Right forelimb (tissue), 1 donor: Measurements from ENCODE around the gene RHBDL1.

Experiments
- DNase-seq: peaks from one replicate; pipeline ENCODE4 v3.0.0-alpha.2; 2018

RHBDL1 gene

DNA sequence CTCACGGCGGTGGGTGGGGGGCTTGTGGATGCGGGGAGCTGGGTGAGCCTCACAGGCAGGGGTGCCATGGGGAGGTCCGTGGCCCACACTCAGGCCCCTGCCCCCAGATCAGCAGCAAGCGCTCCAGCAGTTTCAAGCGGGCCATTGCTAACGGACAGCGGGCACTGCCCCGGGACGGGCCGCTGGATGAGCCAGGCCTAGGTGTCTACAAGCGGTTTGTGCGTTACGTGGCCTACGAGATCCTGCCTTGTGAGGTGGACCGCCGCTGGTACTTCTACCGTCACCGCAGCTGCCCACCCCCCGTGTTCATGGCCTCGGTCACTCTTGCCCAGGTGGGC lies 1.1 kb downstream of the RHBDL1 start:
- no peak for DNase-seq

DNA sequence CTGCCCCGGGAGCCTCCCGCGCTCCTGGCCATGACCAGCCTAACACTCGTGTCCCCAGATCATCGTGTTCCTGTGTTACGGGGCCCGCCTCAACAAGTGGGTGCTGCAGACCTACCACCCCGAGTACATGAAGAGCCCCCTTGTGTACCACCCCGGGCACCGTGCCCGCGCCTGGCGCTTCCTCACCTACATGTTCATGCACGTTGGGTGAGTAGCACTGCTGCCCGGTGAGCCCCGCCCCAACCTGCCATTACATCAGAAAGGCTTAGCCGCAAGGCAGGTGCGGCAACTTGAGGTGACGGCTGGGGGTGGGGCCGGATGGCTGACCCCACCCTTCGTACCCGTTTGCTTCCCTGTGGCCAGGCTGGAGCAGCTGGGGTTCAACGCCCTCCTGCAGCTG lies 1.4 kb downstream of the RHBDL1 start:
- no peak for DNase-seq

DNA sequence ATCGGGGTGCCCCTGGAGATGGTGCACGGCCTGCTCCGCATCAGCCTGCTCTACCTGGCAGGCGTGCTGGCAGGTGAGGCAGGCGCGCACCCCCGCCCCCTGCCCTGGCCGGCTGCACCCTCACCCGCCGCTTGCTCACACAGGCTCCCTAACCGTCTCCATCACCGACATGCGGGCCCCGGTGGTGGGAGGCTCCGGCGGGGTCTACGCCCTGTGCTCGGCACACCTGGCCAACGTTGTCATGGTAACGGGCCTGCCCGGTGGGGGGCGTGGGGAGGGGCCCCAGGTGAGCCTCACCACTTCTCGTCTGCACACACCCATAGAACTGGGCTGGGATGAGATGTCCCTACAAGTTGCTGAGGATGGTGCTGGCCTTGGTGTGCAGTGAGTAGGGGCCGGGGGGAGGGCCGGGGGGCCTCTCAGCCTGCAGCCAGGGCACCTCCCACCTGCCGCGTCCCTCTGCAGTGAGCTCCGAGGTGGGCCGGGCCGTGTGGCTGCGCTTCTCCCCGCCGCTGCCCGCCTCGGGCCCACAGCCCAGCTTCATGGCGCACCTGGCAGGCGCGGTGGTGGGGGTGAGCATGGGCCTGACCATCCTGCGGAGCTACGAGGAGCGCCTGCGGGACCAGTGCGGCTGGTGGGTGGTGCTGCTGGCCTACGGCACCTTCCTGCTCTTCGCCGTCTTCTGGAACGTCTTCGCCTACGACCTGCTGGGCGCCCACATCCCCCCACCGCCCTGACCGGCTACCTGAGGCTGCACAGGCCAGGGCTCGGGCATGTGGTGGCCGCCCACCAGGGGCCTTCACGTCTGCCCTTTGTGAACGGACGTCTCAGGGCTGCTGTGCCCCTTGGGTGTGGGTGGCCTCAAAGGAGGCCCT lies 2.1 kb downstream of the RHBDL1 start:
- no peak for DNase-seq

DNA sequence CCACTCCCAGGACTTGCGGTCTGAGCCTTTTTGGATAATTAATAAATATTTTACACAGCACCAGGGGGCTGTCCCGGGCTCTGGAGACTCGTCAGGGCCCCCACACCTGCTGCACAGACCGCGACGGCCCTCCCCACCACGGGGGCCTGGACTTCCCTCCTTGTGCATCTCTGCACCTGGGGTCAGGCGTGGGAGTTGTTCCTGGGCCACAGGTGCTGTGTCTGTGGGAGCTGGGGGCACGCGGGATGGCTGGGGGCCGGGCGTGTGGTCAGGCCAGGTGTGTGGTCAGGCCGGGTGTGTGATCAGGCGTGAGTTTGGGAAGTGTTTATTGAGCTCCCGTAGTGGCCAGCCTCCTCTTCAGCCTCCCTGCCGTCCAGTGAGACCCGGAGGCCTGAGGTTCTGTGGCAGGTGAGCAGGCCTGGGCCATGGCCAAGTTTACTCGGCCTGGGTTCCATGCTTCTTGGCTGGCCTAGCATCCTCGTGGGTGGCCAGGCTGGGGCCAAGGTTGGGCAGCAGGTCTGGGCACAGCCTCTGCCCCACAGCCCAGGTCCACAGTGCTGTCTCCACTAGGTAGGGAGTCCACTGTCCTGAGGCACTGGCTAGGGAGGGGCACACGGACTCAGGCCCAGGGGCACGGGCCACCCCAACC lies 2.9 kb downstream of the RHBDL1 start:
- no peak for DNase-seq

DNA sequence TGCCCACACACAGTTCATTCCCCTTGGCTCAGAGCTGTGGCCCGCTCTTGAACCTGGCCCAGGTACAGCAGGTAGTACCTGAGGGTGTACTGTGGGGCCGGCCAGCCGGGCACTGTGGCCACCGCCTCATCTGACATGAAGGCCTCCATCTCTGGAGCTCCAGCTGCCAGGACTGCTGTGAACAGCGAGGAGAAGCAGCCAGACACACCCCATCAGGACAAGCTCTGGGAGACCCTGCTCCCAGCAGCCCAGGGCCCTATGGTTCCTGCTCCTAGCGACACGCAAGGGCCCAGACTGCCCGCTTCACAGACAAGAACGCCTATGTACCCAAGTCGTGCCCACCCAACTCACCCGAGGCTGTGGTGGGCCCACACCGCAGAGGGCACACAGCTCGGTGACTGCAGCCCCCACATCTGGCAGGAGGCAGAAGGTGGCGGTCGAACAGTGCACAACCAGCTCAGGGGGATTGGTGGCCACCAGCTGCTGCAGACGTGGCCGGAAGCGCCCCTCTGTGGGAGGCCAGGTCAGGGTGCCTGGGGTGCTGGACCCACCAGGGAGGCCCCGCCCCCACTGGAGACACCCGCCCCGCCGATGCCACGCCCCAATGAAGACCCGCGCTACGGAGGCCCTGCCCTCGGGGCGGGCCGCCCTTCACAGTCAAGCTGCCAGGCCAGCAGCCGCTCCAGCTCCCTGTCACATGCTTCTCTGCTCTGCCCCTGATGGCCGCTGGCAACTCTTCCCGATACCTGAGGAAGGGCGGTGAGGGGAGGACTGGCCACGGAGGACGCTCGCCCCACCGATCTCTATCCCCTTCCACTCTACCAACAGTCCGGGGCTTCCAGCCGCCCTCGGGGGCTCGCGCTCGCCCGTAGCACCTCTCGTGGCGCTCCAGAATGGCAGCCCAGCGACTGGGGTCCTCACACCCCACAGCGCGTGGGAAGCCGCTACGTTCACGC lies 3.7 kb downstream of the RHBDL1 start:
- DNase-seq: peak; percentile 78

DNA sequence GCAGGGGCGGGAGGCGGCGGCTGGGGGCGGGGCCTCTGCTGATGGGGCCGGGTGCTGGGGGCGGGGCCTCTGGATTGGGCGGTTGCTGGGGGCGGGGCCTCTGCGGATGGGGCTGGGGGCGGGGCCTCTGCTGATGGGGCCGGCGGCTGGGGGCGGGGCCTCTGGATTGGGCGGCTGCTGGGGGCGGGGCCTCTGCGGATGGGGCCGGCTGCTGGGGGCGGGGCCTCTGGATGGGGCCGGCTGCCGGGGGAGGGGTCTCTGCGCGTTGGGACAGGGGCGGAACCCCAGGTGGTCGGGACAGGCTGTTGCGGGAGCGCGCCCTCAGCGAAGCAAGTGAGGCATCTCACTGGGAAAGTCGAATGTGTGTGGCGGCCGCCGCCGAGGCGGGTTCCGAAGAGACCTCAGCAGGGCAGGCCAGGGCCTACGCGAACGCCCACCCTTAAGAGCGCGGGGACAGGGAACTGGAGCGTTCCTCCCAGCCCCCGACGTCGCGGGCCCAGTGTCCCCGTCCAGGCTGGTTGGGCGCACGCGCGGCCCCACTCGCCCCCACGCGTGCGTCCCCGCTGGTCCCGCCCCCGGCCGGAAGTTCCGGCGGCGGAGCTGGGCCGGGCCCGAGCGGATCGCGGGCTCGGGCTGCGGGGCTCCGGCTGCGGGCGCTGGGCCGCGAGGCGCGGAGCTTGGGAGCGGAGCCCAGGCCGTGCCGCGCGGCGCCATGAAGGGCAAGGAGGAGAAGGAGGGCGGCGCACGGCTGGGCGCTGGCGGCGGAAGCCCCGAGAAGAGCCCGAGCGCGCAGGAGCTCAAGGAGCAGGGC lies 4.5 kb downstream of the RHBDL1 start, which contains the start of gene STUB1:
STUB1 (plus strand) TSS at position 597 of the 811 bp plus-strand sequence; CDS start at position 713, 116 bp downstream.
- DNase-seq: peak; percentile 97

GRCh38 chr16:680625-680945 lies 5.1 kb downstream of the RHBDL1 start:
- DNase-seq: no peak

GRCh38 chr16:680967-681745 lies 5.7 kb downstream of the RHBDL1 start:
- DNase-seq: no peak

GRCh38 chr16:681746-682427 lies 6.4 kb downstream of the RHBDL1 start:
- DNase-seq: no peak

DNA sequence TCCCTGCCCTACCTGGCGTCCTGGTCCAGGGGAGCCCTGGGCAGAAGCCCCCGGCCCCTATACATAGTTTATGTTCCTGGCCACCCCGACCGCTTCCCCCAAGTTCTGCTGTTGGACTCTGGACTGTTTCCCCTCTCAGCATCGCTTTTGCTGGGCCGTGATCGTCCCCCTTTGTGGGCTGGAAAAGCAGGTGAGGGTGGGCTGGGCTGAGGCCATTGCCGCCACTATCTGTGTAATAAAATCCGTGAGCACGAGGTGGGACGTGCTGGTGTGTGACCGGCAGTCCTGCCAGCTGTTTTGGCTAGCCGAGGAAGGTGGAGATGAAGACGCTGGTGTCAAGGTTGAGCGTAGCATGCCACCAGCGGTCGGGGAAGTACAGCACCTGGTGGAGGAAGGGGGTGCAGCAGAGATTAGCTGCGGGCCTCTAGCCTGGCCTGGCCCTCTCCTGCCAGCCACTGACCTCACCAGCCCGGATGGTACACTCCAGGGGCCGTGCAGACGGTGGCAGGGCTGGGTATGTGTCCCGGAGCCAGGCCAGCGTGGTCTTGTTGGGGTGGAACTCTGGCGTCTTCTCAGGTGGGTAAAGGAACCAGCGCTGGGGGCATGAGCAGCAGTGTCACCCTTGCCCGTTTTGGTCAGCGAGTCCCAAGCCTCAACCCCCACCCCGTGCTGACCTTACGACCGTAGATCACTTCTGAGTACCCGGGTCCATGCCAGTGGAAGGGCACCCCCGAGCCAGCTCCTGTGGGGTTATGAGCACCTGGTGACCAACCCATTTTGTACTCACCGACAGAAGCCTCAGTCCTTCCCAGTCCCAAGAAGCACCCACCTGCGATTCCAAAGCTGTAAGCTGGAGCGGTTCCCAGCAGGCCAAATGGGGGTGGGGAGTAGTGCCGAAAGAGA lies 7.3 kb downstream of the RHBDL1 start:
- DNase-seq: no peak

DNA sequence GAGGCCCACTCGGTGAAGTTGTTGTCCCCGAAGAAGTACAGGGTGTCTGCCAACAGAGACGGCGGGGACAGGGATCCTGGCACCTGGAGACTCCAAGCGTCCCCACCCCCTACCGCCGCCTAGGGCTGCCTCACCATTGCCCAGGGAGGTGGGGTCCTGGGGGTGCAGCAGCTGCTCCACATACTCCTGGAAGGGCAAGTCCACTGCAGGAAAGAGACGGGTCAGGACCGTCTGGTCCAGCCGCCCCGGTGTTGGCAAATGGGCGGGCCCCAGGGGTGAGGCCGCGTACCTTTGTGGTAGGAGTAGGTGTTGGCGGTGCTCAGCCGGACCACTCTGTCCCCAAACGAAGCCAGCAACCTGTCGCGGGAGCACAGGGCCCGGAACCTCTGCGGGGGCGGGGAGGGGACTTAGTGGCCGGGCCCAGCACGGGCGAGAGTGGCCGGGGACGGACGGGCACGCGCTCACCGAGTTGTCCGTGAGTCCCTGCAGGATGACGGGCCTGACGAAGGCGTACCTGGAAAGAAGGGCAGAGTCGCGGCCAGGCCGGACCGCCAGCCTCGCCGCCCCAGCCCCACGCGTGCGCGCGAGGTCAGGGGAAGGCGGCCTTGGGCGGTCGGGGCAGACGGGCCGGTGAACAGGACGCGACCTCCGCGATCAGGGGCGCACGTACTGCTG lies 8.1 kb downstream of the RHBDL1 start:
- DNase-seq: no peak

DNA sequence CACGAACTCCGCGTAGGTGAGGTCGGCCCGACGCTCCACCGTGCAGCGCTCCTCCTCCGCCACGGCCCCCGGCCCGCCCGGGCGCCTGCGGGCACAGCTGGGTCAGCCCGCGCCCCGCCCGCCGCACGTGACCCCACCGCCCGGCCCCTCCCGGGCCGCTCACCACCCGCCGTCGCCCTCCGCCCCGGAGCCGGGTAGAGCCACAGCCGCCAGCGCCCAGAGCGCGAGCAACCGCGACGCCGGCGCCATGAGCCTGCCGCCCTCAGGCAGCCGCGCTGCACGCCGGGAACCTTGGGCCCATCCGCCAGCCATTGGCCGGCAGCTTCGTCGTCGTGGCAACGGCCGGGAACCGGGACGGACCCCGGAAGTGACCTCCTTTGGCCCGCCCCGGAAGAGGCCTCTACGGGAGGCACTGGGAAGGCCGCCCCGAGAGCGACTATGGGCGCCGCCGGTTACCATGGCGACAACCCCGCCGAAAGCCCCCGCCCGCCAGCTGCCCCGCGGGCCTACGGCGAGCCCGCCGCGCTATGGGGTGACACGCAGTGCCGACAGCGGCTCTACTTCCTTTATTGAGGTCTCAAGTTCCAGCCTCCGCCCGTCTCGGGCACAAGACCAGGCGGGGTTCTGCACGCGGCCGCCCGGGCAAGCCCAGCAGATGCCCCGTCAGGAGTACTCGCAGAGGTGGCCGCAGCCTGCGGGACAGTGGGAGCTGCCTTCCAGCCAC lies 8.8 kb downstream of the RHBDL1 start, which contains the start of gene JMJD8:
JMJD8 (minus strand) TSS at position 264 of the 724 bp plus-strand sequence; CDS start at position 249, 15 bp downstream.
- DNase-seq: peak; percentile 98

- no peak for DNase-seq
Observed at GRCh38 chr16:684961-685696, 9.7 kb downstream of the RHBDL1 start.

DNA sequence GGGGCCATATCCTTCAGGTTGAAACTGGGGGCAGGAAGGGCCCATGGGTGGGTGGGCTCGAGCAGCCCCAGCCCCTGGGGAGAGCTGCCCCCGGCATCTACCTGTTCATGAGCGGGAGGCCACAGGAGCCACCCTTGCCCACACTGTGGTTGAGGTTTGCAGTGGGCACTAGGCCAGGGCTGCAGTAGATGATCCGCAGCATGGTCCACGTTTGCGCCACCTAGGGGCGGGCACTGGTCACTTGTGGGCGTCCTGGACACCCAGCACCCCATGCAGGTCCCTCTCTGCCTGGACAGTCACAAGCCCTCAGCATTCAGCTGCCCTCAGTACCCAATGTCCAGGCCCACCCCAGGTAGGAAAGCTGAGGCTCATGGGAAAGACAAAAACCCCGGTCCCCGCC lies 10.5 kb downstream of the RHBDL1 start:
- no peak for DNase-seq

DNA sequence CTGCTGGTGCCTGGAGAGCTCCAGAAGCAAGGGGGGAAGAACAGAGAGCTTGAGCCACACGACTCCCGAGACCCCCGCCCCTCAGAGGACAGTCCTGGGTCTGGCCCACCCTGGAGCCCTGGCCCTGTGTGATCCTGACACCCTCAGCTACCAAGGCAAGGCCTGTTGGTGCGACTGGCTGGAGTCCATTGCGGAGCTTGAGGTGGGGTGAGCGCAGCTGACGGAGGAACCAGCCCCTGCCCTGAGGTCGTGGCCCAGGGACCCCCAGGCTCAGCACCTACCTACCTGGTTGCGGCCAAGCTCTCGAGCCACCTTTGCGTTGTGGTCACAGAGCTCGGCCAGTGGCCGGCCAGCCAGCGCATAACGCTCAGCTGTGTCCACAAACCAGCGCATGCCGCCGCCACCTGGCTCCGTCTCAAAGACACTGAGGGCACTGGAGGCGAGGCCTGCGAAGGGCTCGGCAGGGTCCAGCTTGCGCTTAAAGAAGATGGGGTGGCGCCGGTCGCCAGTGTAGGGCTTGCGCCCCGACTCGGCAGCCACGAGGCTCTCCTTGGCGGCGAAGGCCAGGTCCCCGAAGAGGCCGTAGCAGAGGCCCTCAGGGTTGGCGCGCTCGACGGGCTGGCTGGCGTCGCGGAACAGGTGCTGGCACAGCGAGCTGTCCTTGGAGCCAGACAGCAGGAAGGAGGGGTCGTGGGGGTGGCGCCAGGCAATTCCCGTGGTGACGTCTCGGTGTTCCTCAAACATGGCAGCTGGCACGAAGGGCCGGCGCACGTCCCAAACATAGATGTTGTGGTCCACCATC lies 11.2 kb downstream of the RHBDL1 start:
- no peak for DNase-seq

- DNase-seq: no peak
Observed at GRCh38 chr16:687499-687898, 12.0 kb downstream of the RHBDL1 start.
